ENCODE measurements around the gene XIRP1.

GRCh38 chr3:39146611-39147591 lies 45.5 kb downstream of the XIRP1 start:
- no peak for TF ChIP-seq POLR2A (IDR thresholded peaks at IDR 0.05)
- no peak for TF ChIP-seq CTCF (IDR thresholded peaks at IDR 0.05)

Data from thyroid gland (tissue), 4 donors.